Muscle of arm (tissue), 14 donors: ENCODE data around the gene PNPLA1. TPM values are rescaled to one million over a fixed set of nuclear protein-coding genes. Genes with fewer than 3 reads are reported as not detected.

Source experiments
- DNase-seq: peaks from one replicate; pipeline ENCODE4 v3.0.0-alpha.2; 2013
- long read RNA-seq, 11 donors: transcript quantifications; one replicate each; lab custom pipeline, GENCODE V29; 2026
- polyA plus RNA-seq, 12 donors: library from polyadenylated mRNA; unstranded; fragments of 120-200 nt; gene quantifications; one replicate each; pipeline ENCODE4 v1.2.1, GENCODE V29; 2013; ENCODE audit not compliant: insufficient read length in 12 of 12

Gene PNPLA1, protein sequence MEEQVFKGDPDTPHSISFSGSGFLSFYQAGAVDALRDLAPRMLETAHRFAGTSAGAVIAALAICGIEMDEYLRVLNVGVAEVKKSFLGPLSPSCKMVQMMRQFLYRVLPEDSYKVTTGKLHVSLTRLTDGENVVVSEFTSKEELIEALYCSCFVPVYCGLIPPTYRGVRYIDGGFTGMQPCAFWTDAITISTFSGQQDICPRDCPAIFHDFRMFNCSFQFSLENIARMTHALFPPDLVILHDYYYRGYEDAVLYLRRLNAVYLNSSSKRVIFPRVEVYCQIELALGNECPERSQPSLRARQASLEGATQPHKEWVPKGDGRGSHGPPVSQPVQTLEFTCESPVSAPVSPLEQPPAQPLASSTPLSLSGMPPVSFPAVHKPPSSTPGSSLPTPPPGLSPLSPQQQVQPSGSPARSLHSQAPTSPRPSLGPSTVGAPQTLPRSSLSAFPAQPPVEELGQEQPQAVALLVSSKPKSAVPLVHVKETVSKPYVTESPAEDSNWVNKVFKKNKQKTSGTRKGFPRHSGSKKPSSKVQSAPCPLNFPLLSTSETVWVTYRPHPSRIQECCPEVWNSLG
- polyA plus RNA-seq = 1 to 10 TPM in 2 of 12 donors, under 1 TPM in 4, not detected in 6; 0.05 to 2.6 (median 0.28) TPM
- long read RNA-seq, donor 1 = 0 reads
- long read RNA-seq, donor 2 = 0 reads
- long read RNA-seq, donor 3 = 0 reads
- long read RNA-seq, donor 4 = 0 reads
- long read RNA-seq, donor 5 = 0 reads
- long read RNA-seq, donor 6 = 0 reads
- long read RNA-seq, donor 7 = 0 reads
- long read RNA-seq, donor 8 = 0 reads
- long read RNA-seq, donor 9 = 0 reads
- long read RNA-seq, donor 10 = 0 reads
- long read RNA-seq, donor 11 = 0 reads

DNA sequence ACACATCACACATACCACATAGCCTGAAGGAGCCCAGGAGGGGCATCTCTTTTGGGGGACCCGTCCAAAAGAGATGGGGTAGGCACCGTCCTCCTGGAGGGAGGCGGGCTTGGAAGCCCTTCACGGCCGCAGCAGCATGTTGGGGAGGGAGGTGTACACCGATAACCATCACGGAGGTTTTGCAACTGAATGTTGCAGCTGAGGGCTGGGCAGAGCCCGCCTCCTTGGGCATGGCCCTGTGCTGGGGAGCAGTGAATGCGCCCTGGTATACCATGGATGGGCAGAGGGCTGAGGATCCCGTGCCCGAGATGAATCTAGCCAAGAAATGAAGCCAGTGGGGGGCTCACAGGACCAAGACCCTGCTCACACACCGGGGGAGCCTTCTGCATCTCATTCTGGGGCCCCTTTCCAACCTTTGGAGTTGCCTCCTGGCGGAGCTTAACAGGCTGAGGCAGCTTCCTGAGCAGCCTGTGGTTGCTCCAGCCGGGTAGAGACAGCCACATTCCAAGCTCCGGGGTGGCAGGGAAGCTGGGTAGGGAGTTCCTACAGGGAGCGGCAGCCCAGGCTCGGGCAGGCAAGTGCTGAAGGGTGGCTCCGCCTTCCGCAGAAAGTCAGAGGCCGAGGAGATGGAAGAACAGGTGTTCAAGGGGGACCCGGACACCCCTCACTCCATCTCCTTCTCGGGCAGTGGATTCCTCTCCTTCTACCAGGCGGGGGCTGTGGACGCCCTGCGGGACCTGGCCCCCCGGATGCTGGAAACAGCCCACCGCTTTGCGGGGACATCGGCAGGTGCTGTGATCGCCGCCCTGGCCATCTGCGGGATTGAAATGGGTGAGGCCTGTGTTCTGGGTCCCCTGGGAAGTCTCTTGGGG lies at the start of gene PNPLA1:
Gene PNPLA1, plus strand, starts transcription at position 227 of the 872 bp plus-strand sequence. Its CDS starts 400 bp downstream, at position 627.
- no peak for DNase-seq

- no peak for DNase-seq
Measured at GRCh38 chr6:36220226-36220625, 49.6 kb upstream of the PNPLA1 start.

- no peak for DNase-seq
Measured at GRCh38 chr6:36221674-36222073, 48.2 kb upstream of the PNPLA1 start.

DNA sequence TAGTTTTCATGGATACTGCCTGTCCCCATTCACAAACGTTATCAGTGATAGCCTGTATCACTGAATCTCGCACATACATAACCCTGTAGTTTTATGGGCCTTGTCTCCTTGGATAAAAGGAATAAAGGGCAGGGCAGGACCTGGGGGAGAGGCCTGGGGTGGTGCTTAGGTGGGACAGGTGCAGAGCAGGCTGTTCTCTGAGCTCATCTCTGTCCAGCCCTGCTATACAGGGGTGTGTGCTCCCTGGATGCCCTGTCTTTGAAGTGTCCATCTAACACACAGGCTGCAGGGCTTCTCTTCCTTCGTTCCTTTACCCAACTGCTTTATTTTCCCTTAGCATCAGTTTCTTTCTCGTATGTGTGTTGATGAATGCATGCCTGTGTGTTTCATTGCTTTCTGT lies 46.9 kb upstream of the PNPLA1 start:
- no peak for DNase-seq

DNA sequence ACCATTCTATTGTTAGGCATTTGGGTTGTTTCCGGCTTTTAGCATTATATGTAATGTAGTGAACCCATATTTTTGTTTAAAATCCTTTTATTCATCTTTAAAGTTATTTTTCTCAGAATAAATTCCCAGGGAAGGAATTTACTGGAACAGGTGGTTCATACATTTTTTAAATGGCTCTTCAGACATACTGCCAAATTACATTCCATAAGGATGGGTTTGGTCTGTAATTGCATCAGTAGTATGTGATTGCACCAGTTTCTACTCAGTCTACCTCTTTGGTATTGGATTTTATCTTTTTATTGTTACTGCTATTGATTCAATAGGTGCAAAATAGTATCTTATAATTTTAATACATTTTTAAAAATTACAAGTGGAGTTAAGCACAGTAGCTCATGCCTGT lies 46.2 kb upstream of the PNPLA1 start:
- DNase-seq = no peak

- DNase-seq = no peak
Measured at GRCh38 chr6:36224918-36225461, 44.9 kb upstream of the PNPLA1 start.

GRCh38 chr6:36226438-36227047 lies 43.3 kb upstream of the PNPLA1 start:
- DNase-seq = no peak

DNA sequence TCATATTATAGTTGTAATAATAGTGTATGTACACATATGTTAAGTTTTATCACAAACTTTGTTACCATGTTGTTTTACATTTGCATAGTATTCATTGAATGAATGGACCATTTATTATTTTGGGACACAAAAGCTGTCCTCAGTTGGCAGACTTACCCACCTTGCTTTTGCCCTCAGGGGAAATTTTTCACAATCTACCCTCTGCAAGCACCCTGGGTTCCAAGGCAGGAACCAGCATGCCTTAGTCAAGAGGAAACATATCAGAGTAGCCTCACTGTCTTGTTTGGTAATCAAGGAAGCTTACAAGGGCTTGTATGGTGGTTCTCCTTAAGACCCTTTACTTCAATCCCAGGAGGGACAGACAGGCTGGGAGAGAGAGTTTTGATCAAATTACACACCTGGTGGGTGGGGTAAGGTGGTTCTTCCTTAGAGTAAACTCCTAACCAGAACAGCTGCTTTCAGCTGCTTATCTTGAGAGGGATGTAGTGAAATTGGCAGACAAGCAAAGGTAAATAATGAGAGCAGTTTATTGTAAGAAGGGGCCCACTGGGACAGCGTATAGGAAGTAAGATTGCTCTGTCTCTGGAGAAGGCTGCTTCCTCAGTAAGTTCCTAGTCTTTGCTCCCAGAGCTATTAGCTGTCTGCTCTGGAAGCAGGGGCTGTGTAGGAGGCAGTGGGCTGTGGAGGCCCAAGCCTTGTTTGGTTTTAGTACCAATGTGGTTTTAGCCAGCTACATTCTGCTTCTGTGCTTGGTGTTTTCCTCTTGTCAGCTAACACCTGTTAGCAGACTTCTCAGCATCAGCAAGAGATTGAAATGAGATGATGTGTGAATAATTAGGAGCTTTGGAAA lies 42.3 kb upstream of the PNPLA1 start:
- DNase-seq = no peak

DNA sequence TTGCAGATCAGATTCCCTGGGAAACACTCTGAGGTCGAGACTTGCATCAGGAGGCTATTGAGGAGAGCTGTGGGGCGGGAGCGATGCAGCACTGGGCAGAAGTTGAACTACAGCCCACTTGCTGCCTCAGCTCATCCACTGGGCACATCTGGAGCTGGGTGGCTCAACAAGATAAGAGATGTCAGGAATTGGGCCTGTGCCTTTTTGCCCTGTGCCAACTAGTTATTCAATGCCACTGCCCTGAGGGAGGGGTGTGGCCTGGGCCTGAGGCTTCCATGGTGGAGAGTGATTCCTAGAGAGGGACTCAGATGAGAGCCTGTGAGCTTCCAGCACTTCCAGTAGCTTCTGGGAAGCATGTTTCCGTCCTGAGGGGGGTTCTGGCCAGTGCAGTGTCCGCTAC lies 40.6 kb upstream of the PNPLA1 start:
- DNase-seq = no peak

GRCh38 chr6:36230371-36230770 lies 39.5 kb upstream of the PNPLA1 start:
- DNase-seq = no peak

DNA sequence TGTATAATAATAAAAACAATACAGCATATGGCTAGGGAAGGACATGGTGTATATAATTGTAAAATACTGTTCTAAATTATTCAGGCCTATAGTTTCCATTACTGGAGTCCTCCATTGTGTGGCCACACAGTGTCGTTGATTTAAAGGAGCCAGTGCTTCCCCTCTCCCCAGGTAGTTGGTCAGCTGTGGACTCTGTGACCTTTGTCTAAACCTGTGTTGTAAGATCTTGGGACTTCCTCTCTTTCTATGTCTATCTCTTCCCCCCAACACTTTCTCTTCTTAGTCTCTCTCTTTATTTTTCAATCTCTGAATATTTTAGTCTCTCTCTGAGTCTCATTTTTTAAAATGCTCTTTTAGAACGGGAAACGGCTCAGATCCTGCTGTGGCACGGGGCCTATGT lies 37.7 kb upstream of the PNPLA1 start:
- no peak for DNase-seq

GRCh38 chr6:36235309-36235708 lies 34.6 kb upstream of the PNPLA1 start:
- no peak for DNase-seq

- DNase-seq = no peak
Measured at GRCh38 chr6:36235862-36236261, 34.0 kb upstream of the PNPLA1 start.

DNA sequence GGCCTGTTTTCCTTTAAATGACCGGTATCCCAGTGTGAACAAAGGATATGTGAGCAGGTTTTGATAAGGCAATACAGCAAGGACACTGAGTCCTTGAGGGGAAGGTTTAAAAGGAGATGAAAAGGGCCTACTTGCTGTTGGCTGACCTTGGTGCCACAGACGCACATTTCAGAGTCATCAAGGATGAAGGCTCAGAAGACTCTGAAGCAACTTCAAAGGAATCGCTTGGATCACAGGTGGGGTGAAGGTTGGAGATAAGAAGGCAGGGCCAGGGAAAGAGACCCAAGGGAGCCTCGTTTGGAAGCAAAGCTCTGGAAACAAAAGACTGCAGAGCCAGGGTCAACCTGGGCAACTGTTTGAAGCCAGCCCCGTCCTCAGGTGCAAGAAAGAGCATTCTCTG lies 30.1 kb upstream of the PNPLA1 start:
- no peak for DNase-seq

- peak; percentile 35 for DNase-seq
Measured at GRCh38 chr6:36241728-36242127, 28.1 kb upstream of the PNPLA1 start.

DNA sequence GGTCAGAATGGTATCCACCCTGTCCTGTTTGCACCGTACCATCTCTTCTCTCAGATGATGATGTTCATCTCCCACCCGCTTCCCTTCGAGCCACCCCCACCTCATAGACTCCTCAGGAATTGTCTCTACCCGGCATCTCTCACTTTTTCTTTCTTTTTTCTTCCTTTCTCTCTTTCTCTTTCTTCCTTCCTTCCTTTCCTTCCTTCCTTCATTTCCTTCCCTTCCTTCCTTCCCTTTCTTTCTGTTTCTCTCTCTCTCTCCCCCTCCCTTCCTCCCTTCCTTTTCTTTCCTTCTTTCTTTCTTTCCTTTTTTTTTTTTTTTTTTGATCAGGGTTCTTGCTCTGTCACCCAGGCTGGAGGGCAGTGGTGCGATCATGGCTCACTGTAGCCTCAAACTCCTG lies 27.7 kb upstream of the PNPLA1 start:
- no peak for DNase-seq

GRCh38 chr6:36242626-36243025 lies 27.2 kb upstream of the PNPLA1 start:
- no peak for DNase-seq

DNA sequence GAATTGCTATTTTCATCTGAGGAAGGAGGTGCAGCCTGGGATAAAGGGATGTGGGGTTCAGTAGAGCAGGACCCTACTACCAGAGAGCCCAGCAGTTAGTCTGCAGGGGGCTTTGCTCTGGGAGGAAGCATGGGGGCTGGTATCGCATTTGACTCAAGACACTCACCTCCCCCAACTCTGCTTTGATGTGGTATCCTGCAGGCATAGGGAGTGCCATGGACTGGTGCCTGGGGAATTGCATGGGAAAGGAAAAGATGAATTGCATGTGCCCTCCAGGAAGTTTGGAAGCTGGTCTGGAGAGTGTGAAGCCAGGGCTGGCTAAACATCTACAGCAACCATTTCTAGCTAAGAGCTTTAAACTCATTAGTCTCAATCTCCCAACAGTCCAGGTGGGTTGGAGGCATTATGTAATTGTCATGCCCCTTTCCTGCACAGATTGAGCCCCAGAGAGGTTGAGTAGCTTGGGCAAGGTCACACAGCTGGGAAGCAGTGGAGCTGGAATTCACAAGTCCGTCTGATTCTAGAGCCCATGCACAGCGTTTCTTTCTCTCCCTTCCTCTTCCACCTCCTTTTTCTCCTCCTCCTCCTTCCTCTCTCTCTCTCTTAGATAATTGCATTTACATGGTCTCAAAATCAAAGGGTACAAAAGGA lies 26.2 kb upstream of the PNPLA1 start:
- no peak for DNase-seq

DNA sequence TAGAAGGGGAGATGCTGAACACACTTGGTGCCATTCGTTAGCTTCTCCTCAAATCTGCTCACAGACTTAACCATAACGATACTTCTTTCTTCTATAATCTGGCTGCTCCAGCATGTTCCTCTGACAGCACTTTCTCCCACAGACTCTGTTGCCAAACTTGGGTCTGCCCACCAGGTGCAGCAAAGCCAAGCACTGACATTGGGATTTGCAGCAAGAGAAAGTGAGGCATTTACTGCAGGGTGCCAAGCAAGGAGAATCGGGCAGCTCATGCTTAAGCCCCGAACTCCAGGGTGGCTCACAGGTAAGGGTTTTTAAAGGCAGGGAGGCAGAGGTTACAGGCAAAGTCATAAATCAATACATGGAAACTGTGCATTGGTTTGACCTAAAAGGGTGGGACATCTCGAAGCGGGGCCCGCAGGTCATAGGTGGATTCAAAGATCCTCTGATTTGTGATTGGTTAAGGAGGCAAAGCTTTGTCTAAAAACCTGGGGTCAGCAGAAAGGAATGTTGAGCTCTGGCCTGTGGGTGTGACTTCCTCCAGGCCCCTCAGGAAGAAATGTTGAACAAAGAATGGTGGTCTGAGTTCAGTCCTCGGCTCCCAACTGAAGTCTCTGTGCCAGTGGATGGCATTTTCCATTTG lies 25.1 kb upstream of the PNPLA1 start:
- DNase-seq = no peak
